Endothelial cell of umbilical vein (primary cell): Measurements from ENCODE around the gene MACROD2. TPM values are rescaled to one million over a fixed set of nuclear protein-coding genes. Genes with fewer than 3 reads are reported as not detected.

Experiments used
- BruUV-seq: library from RNA; stranded (reverse); fragments of 400-500 nt; replicated peaks from 2 replicates; lab custom pipeline; 2021; lab: Mats Ljungman, UMichigan
- CTCF ChIA-PET: fragments of 300-600, 350-600 bp; sonication (Branson Sonifier 250); formaldehyde crosslinking; loops from one replicate; lab custom pipeline; 2021; ENCODE audit warnings: antibody characterized with exemption, inconsistent platforms; lab: Charles Lee
- POLR2A ChIA-PET: fragments of 300-600, 350-600 bp; sonication (Branson Sonifier 250); formaldehyde crosslinking; loops from one replicate; lab custom pipeline; 2021; ENCODE audit warnings: antibody characterized with exemption, inconsistent platforms; lab: Charles Lee
- DNase-seq: peaks from one replicate; pipeline ENCODE4 v3.0.0-alpha.2; 2011; ENCODE audit warnings: low read depth, low spot score
- FAIRE-seq: peaks from 2 replicates; lab custom pipeline; 2011; peaks lifted over from hg19 to GRCh38; lab: Jason Lieb, UNC
- H2AFZ ChIP-seq: 2 replicates; pipeline ENCODE4 v1.6.0; 2012; ENCODE audit warnings: low read depth, low read length, control low read depth, inconsistent platforms
- H3K27ac ChIP-seq: 2 replicates; pipeline ENCODE4 v1.5.1; 2011; ENCODE audit warnings: low read depth, mild to moderate bottlenecking, control low read depth, low read length, moderate library complexity; ENCODE audit not compliant: insufficient read depth
- H3K27me3 ChIP-seq, 2 experiments: 2 replicates each; pipeline versions ENCODE4 v1.6.0 to v1.6.1; 2011; ENCODE audit warnings: low read length in 2 of 2, mixed read lengths in 1 of 2; ENCODE audit not compliant: control insufficient read depth in 2 of 2, insufficient read depth in 2 of 2
- H3K36me3 ChIP-seq, 2 experiments: 2 replicates in 1 of 2; 3 replicates in 1 of 2; pipeline ENCODE4 v1.5.1; 2011; ENCODE audit warnings: low read length in 2 of 2, mild to moderate bottlenecking in 1 of 2, moderate library complexity in 1 of 2; ENCODE audit not compliant: control insufficient read depth in 2 of 2, insufficient read depth in 2 of 2; ENCODE audit errors: extremely low read depth in 1 of 2
- H3K4me1 ChIP-seq: 3 replicates; pipeline ENCODE4 v1.5.1; 2011; ENCODE audit warnings: mild to moderate bottlenecking, low read length; ENCODE audit not compliant: control insufficient read depth, insufficient read depth; ENCODE audit errors: extremely low read depth
- H3K4me2 ChIP-seq: 2 replicates; pipeline ENCODE4 v1.6.1; 2011; ENCODE audit warnings: low read length, control low read depth, mixed read lengths; ENCODE audit not compliant: insufficient read depth
- H3K4me3 ChIP-seq, 3 experiments: fragments of 200-600 bp in 1 of 3; sonication (generic), shearing (Covaris generic) in 1 of 3; replicated peaks in 1 of 3; 2 replicates each; pipeline ENCODE4 v1.5.1; 2011 to 2016; ENCODE audit warnings: control low read depth in 3 of 3, low read length in 3 of 3, mild to moderate bottlenecking in 2 of 3, inconsistent platforms in 1 of 3, low read depth in 1 of 3, moderate library complexity in 1 of 3; ENCODE audit not compliant: insufficient read depth in 1 of 3
- H3K79me2 ChIP-seq: 2 replicates; pipeline ENCODE4 v1.6.0; 2012; ENCODE audit warnings: low read length, inconsistent platforms; ENCODE audit not compliant: control insufficient read depth, insufficient read depth
- H3K9ac ChIP-seq: replicated peaks from 2 replicates; pipeline ENCODE3; 2011; ENCODE audit warnings: low read length, control low read depth; ENCODE audit not compliant: insufficient read depth; ENCODE audit errors: extremely low read depth
- H3K9me1 ChIP-seq: replicated peaks from 3 replicates; pipeline ENCODE4 v1.6.0; 2011; ENCODE audit warnings: mild to moderate bottlenecking, low read length; ENCODE audit not compliant: control insufficient read depth, insufficient read depth; ENCODE audit errors: extremely low read depth
- H3K9me3 ChIP-seq: replicated peaks from 2 replicates; pipeline ENCODE4 v1.5.1; 2012; ENCODE audit warnings: low read length, inconsistent platforms; ENCODE audit not compliant: control insufficient read depth, insufficient read depth
- H4K20me1 ChIP-seq: replicated peaks from 2 replicates; pipeline ENCODE3; 2011; ENCODE audit warnings: mild to moderate bottlenecking, low read length; ENCODE audit not compliant: control insufficient read depth, insufficient read depth; ENCODE audit errors: extremely low read depth
- CTCF ChIP-seq, 2 donors: IDR thresholded peaks; 1 replicate in 1 of 2; 2 replicates in 1 of 2; pipeline ENCODE4 v1.5.1; 2011; ENCODE audit warnings: low read length in 2 of 2, mild to moderate bottlenecking in 2 of 2, moderate library complexity in 2 of 2, control low read depth in 1 of 2, inconsistent platforms in 1 of 2, low read depth in 1 of 2; ENCODE audit not compliant: insufficient read depth in 1 of 2; ENCODE audit errors: extremely low read depth in 1 of 2
- EZH2 ChIP-seq: IDR thresholded peaks from 2 replicates; pipeline ENCODE4 v1.6.1; 2012; ENCODE audit warnings: borderline replicate concordance, low read depth, mild to moderate bottlenecking, moderate library complexity, low read length, inconsistent platforms; ENCODE audit not compliant: severe bottlenecking
- FOS ChIP-seq: IDR thresholded peaks from 2 replicates; pipeline ENCODE4 v1.6.1; 2011; ENCODE audit warnings: mild to moderate bottlenecking, low read length, moderate library complexity, borderline replicate concordance; ENCODE audit not compliant: insufficient read depth
- GATA2 ChIP-seq: IDR thresholded peaks from 2 replicates; pipeline ENCODE4 v1.7.0; 2011; ENCODE audit warnings: low read depth, mild to moderate bottlenecking, moderate library complexity, mixed read lengths, low read length; ENCODE audit not compliant: insufficient read length, insufficient read depth
- JUN ChIP-seq: IDR thresholded peaks from 2 replicates; pipeline ENCODE4 v1.6.1; 2011; ENCODE audit warnings: borderline replicate concordance, low read depth; ENCODE audit not compliant: insufficient read length, insufficient read depth
- MAX ChIP-seq: IDR thresholded peaks from 2 replicates; pipeline ENCODE4 v1.6.1; 2011; ENCODE audit not compliant: insufficient read depth, insufficient read length
- MYC ChIP-seq: IDR thresholded peaks from one replicate; pipeline ENCODE4 v1.6.1; 2011; ENCODE audit warnings: mild to moderate bottlenecking, low read depth, low read length
- POLR2A ChIP-seq: IDR thresholded peaks from 2 replicates; pipeline ENCODE4 v1.6.1; 2012; ENCODE audit warnings: low read depth, mild to moderate bottlenecking, control low read depth, low read length
- POLR2AphosphoS5 ChIP-seq: IDR thresholded peaks from 2 replicates; pipeline ENCODE4 v1.6.1; 2012; ENCODE audit warnings: low read depth, mild to moderate bottlenecking, control low read depth, low read length, moderate library complexity; ENCODE audit not compliant: insufficient read depth
- dilution Hi-C: fragments of 300-500 bp; cut with MboI; formaldehyde crosslinking; loops from one replicate; pipeline ENCODE4 v1.15.0; 2019; ENCODE audit warnings: low sequenced_read_pairs; ENCODE audit not compliant: extremely low pct_ligation_motif_present
- intact Hi-C: fragments of 100-400 bp; cut with micrococcal nuclease; formaldehyde crosslinking; loops from one replicate; pipeline ENCODE4 v1.10.0; 2022
- polyA plus RNA-seq, 4 experiments: library from polyadenylated mRNA; depleted of rRNA in 3 of 4; stranded (reverse) in 3 of 4; unstranded in 1 of 4; fragments of >200 nt; gene quantifications; 2 replicates each; pipeline versions ENCODE4 v1.2.1 to v1.2.3, GENCODE V29; 2011 to 2012; ENCODE audit warnings: missing spikeins in 1 of 4
- total RNA-seq: library from RNA; stranded (reverse); gene quantifications from 2 replicates; pipeline ENCODE4 v1.2.3, GENCODE V29; 2021

The MACROD2 gene
- total and polyA plus RNA-seq, 2 donors (not counting 3 experiments of a cell fraction or from before 2014, with no cell fraction given), result 0.11 to 0.73 TPM

- H3K4me3 ChIP-seq, result no peak overlapping the region
- no peaks in the 10 kb centered on the region for H3K27me3 ChIP-seq
- TF ChIP-seq POLR2A (no peak), FOS (no peak), JUN (no peak), GATA2 (no peak), MYC (no peak), CTCF (IDR thresholded peaks at IDR 0.05; ENCODE audit: extremely low read depth in 1 of 2, insufficient read depth in 1 of 2, low read depth in 1 of 2, low read length in 2 of 2) (no peak)
- H3K9me3 ChIP-seq, result no peaks in the 10 kb centered on the region
- no peak overlapping the region for H3K9ac ChIP-seq
- dilution Hi-C loops (no loop called here), intact Hi-C loops (no loop called here)
- no peaks in the 10 kb centered on the region for H3K9me1 ChIP-seq
- ChIA-PET POLR2A (no interaction called here), CTCF (no interaction called here)
- no peak overlapping the region for H2AFZ ChIP-seq
- H3K4me1 ChIP-seq, result no peaks in the 10 kb centered on the region
- no peak overlapping the region for H3K4me2 ChIP-seq
- FAIRE-seq (no peak), DNase-seq (no peak)
- no peaks in the 10 kb centered on the region for H4K20me1 ChIP-seq
- no TSS peak for BruUV-seq
- no peaks in the 10 kb centered on the region for H3K36me3 ChIP-seq
- H3K79me2 ChIP-seq, result no peaks in the 10 kb centered on the region
- H3K27ac ChIP-seq, result no peak overlapping the region
These were observed 2033.6 kb downstream of the MACROD2 start for GRCh38 chr20:16028923-16029322.

- H3K79me2 ChIP-seq, result no peaks in the 10 kb centered on the region
- no peak overlapping the region for H2AFZ ChIP-seq
- H3K9me1 ChIP-seq, result no peaks in the 10 kb centered on the region
- H3K4me3 ChIP-seq, result no peak overlapping the region
- no peak for FAIRE-seq
- dilution Hi-C loops (no loop called here), intact Hi-C loops (no loop called here)
- H3K4me2 ChIP-seq, result no peak overlapping the region
- no peak for DNase-seq
- H3K36me3 ChIP-seq, result no peaks in the 10 kb centered on the region
- no TSS peak for BruUV-seq
- H3K27me3 ChIP-seq, result no peaks in the 10 kb centered on the region
- H3K9me3 ChIP-seq, result no peaks in the 10 kb centered on the region
- ChIA-PET CTCF (no interaction called here), POLR2A (no interaction called here)
- H4K20me1 ChIP-seq, result no peaks in the 10 kb centered on the region
- no peaks in the 10 kb centered on the region for H3K4me1 ChIP-seq
- no peak for TF ChIP-seq EZH2
- no peak for TF ChIP-seq MYC
- no peak for TF ChIP-seq POLR2A
- no peak for TF ChIP-seq JUN
- TF ChIP-seq GATA2, result no peak
- no peak for TF ChIP-seq FOS
- TF ChIP-seq CTCF (IDR thresholded peaks at IDR 0.05; ENCODE audit: extremely low read depth in 1 of 2, insufficient read depth in 1 of 2, low read depth in 1 of 2, low read length in 2 of 2), result no peak
- no peak for TF ChIP-seq MAX
- TF ChIP-seq POLR2AphosphoS5, result no peak
- no peak overlapping the region for H3K27ac ChIP-seq
- H3K9ac ChIP-seq, result no peak overlapping the region
These were observed 2034.9 kb downstream of the MACROD2 start for GRCh38 chr20:16030253-16030652.
